Measurements from ENCODE around the gene MYO5B.

GRCh38 chr18:50195689-50196088, 742 bp upstream of the MYO5B start:
- TF ChIP-seq CTCF (IDR thresholded peaks at IDR 0.05) (no peak), POLR2A (IDR thresholded peaks at IDR 0.05) (no peak)

All from lower leg skin (tissue), 3 donors.